GM19438 (cell line): ENCODE data around the gene RABL6.
"Not testable (repeated sequence)": the region's sequence is repeated elsewhere in the genome, so short reads cannot be mapped to it uniquely, and the experiment has no call there.

Experiments
- ATAC-seq: cut with Tn5 transposase; IDR thresholded peaks from one replicate; pipeline ENCODE4 v1.9.1; 2021; ENCODE audit warnings: low read depth; ENCODE audit not compliant: unreplicated experiment

The RABL6 gene

DNA sequence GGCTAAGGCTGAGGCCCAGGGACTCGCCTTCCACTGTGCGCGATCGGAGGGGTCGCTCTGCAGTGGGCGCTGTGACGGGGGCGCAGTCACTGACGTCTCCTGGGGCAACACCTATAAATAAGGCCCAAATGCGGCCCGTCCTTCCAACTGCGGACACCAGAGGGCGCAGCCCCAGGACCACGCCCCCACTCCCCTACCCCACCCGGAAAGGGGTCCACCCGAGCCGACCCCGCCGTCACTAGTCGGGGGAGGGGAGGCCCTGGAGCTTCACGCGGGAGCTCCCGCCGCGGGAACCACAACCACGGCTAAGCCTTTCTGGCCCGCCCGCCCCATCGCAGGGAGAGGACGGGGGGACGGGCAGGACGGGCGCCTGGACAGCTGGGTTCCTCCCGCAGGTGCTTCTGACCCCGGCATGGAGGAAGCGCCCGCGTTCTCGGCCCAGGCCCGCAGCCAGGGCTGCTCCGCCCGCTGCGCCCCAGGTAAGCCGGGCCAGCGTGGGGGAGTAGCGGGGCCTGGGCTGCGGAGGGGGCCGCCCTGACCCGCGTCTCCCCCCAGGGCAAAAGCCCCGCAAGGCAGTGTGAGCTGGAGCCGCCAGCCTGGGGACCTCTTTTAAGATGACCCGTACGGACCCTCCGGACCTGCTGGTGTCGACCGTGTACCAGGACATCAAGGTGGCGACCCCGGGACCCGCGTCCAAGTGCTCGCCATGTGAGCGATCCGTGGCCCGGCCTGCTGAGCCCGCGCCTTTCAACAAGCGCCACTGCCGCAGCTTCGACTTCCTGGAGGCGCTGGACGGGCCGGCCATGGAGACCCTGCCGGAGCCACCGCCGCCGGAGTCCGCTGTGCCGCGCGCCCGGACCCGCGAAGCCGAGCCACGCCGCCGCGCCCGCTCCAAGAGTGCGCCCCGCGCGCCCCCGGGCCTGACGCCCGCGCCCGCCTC is 36.3 kb downstream of the RABL6 start:
- not testable (repeated sequence) for ATAC-seq

DNA sequence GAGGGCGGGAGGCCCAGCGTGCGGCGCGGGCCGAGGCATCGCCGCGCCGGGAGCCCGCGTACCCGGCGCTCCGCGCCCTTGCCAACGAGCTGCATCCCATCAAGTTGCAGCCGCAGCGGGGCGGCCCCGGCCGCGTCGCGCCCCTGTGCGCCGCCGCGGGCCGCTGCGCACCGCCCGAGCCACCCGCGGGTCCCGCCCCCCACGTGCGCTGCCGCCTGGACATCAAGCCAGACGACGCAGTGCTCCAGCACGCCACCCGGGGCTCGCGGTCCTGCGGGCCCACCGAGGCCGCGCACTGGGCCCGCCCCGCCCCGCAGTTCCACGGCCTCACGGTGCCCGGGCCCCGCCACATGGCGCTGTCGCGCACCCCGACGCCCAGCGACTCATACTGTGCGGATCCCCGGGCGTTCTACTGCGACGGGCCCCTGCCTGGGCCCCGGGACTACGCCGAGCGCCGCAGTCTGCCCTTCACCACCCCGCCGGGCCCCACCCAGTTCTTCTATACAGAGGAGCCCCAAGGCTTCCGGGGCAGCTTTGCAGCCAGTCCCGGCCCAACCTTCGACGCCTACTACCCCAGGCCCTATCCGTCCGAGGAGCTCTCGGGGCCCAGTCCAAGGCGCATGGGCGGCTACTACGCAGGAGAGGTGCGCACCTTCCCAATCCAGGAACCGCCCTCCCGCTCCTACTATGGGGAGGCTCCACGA is 37.2 kb downstream of the RABL6 start:
- no peak for ATAC-seq

DNA sequence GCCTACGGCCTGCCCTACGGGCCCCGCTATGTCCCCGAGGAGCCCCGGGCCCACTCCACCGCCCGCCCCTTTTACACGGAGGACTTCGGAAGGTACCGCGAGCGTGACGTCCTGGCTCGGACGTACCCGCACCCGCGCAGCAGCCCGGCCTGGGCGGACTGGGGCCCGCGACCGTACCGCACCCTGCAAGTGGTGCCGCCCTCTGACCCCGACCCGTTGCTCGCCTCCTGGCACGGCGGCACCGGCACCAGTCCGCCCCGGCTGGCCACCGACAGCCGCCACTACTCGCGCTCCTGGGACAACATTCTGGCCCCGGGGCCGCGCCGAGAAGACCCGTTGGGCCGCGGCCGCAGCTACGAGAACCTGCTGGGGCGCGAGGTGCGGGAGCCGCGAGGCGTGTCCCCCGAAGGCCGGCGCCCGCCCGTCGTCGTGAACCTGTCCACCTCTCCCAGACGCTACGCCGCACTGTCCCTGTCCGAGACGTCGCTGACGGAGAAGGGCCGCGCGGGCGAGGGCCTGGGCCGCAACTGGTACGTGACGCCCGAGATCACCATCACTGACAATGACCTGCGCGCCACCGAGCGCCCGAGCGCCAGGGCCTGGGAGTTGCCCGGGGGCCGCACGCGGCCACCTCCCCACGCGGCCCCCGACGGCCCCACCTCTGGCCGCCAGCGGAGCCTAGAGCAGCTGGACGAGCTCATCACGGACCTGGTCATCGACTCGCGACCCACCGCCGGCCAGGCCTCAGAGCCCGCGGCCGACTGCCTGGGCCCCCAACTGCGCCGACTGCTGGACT is 37.9 kb downstream of the RABL6 start:
- no peak for ATAC-seq

DNA sequence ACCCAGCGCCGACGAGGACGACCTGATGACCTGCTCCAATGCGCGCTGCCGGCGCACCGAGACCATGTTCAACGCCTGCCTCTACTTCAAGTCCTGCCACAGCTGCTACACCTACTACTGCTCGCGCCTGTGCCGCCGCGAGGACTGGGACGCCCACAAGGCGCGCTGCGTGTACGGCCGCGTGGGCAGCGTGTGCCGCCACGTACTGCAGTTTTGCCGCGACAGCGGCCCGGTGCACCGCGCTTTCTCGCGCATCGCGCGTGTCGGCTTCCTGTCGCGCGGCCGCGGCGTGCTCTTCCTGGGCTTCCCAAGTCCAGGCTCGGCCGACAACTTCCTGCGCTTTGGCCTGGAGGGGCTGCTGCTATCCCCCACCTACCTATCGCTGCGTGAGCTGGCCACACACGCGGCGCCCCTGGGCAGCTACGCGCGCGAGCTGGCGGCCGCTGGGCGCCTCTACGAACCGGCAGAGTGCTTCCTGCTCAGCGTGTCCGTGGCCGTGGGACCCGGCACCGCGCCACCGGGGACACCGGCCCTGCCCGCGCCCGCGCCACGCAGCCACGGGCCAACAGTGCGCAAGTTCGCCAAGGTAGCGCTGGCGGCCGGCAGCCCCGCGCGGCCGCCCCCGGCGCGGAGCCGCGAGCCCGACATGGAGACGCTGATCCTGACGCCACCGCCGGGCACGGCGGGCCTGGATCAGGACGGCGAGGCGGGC is 38.8 kb downstream of the RABL6 start:
- no peak for ATAC-seq

DNA sequence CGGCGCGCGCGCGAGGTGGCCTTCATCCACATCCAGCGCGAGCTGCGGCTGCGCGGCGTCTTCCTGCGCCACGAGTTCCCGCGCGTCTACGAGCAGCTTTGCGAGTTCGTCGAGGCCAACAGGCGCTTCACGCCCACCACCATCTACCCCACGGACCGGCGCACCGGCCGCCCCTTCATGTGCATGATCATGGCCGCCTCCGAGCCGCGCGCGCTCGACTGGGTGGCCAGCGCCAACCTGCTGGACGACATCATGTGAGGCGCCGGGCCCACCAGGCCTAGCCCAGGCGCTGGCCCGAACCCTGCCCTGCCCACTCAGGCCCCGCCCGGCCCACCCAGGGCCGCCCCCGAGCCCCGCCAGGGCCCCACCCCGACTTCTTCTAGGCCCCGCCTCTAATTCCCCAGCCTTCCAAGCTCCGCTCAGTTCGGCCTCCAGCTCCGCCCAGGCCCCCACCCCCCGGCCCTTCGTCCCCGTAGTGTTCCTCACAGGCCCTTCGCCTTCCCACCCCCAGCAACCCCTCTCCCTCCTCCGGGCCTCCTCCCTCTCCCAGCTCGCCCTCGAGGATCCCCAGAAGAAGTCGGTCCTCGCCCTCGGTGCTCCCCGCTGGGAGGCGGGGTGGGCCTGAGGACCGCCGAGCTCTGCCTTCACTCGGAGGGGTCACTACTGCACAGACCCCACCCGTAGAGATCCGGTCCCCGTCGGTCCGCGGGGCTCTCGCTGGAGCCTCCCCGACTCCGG is 39.5 kb downstream of the RABL6 start:
- ATAC-seq, result no peak

DNA sequence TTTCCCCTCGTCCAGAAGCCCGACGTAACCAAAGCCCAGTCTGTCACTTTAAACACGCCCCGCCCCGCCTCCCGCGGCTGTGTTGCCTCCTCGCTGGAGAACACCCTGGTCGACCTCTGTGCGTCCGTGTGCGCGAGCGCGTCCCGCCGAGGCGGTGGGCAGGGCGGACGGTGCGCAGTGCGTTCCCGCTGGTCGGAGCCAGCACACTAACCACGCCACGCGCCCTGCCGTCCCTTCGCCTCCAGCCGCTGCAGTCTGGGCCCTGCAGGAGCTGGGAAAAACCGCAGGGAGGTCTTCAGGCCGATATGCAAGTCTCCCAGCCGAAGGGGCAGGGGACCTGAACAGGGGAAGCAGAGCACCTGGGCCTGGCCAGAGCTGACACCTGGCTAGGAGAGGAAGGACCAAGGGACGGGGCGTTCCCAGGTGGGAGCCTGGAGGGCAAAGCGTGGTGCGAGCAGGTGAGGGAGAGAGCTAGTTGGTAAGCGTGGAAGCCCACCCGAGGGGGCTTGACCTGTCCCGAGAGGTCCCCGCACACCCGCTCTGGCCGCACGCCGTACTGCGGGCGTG is 40.2 kb downstream of the RABL6 start:
- ATAC-seq, result no peak

DNA sequence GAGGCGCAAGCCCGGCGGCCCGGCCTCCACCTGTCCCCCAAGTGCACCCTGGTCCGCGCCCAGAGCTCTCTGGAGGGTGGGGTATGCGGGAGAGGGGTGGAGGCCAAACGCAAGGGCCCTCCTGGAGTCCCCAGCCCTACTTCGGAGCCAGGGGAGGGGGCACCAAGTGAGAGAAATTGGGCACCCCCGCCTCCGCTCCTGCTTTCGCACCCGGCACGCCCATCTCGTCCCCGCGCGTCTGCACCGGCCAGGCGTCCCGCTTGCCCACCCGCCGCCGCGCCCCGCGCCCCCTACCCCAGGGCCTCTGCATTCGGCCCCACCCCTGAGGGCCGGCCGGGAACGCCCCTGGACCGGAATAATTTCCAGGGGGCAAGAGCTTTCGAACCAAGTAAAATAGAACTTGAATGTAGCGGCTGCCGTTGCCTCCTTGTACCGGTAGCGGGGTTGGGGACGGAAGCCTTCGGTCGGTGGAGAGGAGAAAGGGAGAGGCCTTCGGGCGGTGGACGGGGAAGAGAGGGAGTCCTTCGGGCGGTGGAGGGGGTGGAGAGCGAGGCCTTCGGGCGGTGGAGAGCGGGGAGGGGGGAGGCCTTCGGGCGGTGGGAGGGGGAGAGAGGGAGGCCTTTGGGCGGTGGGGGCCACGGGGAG is 40.8 kb downstream of the RABL6 start:
- peak; percentile 3 for ATAC-seq

DNA sequence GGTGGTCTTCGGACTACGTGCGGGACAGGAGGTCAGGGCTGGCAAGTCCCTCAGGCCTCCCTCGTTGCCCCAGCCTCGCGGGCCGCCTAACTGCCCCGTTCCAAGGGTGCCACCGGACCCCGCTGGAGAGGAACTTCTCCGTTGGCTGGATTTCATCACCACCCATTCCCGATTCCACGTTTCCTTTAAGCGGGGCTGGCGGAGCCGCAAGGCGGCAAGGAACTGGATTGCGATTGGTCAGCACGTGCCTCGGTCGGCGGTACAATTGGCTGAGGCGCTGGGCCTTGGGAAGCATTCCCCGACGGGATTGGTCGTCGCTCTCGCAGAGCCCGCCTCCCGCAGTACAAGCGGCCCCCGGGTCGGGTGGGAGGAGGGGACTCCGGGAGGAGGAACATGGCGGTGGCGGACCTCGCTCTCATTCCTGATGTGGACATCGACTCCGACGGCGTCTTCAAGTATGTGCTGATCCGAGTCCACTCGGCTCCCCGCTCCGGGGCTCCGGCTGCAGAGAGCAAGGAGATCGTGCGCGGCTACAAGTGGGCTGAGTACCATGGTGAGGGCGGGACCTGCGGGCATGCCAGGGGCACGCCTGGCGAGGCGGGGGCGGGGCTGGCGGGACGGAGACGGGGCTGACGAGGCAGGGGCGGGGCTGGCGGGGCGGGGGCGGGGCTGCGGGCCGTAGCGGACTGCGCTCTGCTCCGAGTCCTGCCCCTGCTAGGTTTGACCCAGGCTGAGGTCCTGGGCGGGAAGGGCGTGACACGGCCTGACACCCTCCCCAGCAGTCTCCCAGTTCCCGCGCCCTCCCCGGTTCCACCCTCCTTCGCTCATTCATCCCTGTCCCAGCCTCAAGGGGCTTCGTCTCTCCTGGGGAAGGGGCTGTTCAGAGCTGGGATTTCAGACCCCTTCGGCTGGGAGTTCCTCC is 41.6 kb downstream of the RABL6 start, which contains the start of gene PHPT1:
Gene PHPT1 (plus strand): TSS at position 372 of the 922 bp plus-strand sequence. CDS start 22 bp downstream, at position 394.
- ATAC-seq, result peak; percentile 74

DNA sequence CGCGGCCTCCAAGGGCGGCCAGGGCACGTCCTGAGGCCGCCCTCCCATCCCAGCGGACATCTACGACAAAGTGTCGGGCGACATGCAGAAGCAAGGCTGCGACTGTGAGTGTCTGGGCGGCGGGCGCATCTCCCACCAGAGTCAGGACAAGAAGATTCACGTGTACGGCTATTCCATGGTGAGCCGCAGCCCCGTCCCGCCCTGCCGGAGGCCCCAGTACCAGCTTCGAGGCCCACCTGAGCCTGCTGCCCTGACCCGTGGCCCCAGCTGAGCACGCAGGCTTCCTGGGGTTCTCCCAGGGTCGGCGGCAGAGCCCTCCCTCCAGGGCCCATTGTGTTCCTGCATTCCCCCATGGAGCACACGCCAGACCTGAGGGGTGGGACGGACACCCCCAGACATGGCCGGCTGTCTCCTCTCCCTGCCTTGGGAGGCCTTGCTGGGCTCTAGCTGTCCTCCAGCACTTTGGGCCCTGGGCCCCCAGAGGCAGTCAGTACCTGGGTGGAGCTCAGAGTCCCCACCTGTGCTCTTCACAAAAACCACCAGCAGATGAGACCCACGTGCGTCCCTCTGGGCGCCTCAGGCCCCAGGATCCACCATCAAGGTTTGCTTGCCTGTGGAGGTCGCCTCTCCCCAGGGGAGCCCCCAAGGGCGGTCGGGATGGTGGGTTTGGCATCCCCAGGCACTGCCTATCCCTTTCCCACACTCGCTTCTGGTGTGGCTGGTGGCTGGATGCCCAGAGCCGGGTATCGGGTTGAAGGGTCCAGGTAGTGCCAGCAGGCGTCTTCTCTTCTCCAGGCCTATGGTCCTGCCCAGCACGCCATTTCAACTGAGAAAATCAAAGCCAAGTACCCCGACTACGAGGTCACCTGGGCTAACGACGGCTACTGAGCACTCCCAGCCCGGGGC is 42.5 kb downstream of the RABL6 start:
- ATAC-seq, result no peak

DNA sequence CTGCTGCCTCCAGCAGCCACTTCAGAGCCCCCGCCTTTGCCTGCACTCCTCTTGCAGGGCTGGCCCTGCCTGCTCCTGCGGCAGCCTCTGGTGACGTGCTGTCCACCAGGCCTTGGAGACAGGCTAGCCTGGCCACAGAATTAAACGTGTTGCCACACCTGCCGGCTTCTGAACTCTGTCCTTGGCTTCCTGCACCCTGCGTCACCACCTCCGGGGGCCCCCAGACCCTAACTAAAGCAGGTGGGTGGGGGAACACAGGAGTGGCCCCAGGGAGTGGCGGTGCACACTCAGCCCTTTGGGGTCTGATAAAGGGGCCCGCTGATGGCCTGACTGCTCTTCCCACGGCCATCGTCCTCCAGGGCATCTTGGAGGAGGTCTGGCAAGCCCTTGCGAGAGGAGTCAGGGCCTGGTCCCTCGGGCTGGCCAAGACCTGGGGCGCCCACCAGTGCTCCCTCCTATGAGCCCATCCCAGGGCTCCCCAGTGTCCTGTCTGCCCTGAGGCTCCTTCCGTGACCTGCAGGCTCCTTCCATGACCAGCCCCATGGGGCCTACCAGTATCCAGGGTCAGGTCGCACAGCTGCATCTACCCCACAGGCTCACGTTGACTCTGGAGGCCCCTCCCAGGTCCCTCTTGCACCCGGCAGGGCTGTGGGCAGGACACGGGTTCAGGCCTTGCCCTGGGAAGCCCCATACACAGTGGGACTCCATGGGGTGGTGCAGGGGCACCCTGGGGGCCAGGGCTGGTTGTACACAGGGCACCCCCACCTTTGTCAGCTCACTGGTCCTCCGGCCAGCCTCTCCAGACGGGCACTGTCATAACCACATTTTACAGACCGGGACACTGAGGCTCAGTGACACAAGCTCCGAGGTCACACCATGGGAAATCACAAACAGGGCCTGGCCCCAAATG is 43.4 kb downstream of the RABL6 start:
- ATAC-seq, result no peak

DNA sequence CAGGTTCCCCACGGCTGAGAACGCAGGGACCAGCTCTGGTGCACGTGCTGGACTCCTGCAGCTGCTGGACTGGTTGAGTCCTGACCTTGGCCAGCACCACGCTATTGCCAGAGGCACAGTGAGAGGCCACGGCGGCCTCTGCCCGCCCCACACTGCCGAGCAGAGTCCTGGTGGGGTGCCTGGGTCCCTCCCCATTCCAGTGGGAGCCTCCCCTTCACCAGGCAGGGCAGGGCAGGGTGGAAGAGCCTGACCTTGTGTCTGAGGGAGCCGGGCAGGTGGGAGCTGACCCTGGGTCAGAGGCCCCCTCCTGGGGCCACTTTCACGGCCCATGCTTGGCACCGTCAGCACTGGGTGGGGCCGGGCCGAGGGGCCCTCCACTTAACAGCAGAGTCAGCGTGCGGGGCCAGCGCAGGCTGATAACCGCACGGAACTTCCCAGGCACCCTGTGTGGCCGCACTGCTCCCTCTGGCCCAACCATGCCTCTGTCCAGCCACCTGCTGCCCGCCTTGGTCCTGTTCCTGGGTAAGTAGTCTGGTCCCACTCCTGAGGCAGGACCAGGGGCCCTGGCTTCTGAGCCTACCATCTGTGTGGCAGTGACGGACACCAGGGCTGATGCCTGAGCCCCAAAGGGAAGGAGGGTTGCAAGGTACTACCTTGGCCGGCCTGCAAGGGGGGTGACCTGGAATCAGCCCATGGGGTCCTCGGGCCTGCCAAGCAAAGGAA is 44.4 kb downstream of the RABL6 start, which contains the start of gene MAMDC4:
Gene MAMDC4 (plus strand): TSS at position 406 of the 723 bp plus-strand sequence. CDS start 71 bp downstream, at position 477.
- no peak for ATAC-seq

DNA sequence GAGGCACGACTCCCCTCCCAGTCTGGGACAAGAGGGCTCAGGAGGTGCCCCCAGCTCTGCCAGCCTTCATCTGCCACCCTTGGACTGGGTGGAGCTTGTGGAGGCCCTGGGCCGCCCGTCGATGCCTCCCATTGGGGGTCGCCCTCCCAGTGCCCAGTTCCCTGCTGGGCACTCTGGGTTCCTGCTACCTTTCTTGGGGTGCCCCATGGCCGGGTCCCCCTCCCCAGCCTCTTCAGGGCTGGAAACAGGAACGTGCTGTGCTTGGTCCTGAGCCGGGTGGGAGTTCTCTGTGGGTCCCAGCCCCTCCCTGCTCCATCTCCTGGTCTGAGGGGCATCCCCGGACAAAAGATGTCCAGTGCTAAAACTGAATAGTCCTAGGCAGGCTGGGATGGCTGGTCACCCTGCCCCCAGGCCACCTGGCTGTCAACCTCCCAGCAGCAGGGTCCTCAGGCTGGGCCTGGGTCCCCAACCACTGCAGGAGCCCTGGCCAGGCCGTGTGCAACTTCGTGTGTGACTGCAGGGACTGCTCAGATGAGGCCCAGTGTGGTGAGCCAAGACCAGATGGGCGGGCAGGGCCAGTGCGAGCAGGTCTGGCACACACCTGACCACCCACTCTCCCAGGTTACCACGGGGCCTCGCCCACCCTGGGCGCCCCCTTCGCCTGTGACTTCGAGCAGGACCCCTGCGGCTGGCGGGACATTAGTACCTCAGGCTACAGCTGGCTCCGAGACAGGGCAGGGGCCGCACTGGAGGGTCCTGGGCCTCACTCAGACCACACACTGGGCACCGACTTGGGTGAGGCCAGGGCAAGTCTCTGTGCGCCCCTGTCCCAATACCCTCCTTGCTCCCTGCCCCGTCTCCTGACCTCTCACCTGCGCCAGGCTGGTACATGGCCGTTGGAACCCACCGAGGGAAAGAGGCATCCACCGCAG is 45.2 kb downstream of the RABL6 start:
- ATAC-seq, result no peak

DNA sequence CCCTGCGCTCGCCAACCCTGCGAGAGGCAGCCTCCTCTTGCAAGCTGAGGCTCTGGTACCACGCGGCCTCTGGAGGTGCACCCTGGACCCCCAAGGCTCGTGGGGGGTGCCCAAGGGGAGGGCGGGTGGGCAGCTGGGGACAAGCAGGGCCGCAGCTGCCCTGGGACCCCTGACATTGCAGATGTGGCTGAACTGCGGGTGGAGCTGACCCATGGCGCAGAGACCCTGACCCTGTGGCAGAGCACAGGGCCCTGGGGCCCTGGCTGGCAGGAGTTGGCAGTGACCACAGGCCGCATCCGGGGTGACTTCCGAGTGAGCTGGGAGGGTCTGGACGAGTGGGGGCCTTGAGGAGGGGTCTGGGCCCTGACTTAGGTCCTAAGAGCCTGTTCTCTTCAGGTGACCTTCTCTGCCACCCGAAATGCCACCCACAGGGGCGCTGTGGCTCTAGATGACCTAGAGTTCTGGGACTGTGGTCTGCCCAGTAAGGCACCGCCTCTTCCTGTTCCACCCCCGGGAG is 45.9 kb downstream of the RABL6 start:
- ATAC-seq, result no peak
